ENCODE results near the gene SPIN4. TPM values are rescaled to one million over a fixed set of nuclear protein-coding genes. Genes with fewer than 3 reads are reported as not detected.
A peak's percentile ranks its signal among the peaks of the same experiment; 100 is the strongest.

The SPIN4 gene
- polyA plus RNA-seq, 3 donors, result 0.93 to 2.1 (median 1.5) TPM

GRCh38 chrX:63354484-63354883, 3.4 kb upstream of the SPIN4 start:
- Mint-ChIP-seq H3K4me1 (peaks cover 10% of the 10 kb centered on the region), H3K27ac (no peak overlapping the region), H3K36me3 (no peaks in the 10 kb centered on the region), H3K27me3 (ENCODE audit: low read depth in 3 of 3) (peaks cover 0 to 4% (median 0%) of the 10 kb centered on the region in 3 donors), H3K4me3 (no peak overlapping the region), H3K9me3 (peaks cover 0 to 12% (median 6%) of the 10 kb centered on the region in 7 donors)
- peaks cover 6 to 8% of the 10 kb centered on the region in 2 donors for H3K4me1 ChIP-seq (ENCODE audit: control insufficient read depth in 1 of 2, insufficient read depth in 2 of 2, low read length in 2 of 2)
- DNase-seq, result no peak
- no peaks in the 10 kb centered on the region for H4K20me1 ChIP-seq (ENCODE audit: insufficient read depth, low read length)
- H3K27ac ChIP-seq (ENCODE audit: low read depth in 1 of 2, low read length in 2 of 2), result no peak overlapping the region
- H3K27me3 ChIP-seq (ENCODE audit: control insufficient read depth in 2 of 2, insufficient read depth in 2 of 2, low read length in 2 of 2), result no peaks in the 10 kb centered on the region
- no peaks in the 10 kb centered on the region for H3K9me3 ChIP-seq (replicated peaks in 1 of 2; ENCODE audit: control insufficient read depth in 1 of 2, insufficient read depth in 1 of 2, low read length in 2 of 2)
- H2AFZ ChIP-seq (ENCODE audit: insufficient read depth, low read depth, low read length, poor library complexity, severe bottlenecking), result no peak overlapping the region
- no peak overlapping the region for H3K4me2 ChIP-seq (replicated peaks; ENCODE audit: extremely low read depth, low read length, poor library complexity, severe bottlenecking)
- no peak for TF ChIP-seq CTCF (IDR thresholded peaks at IDR 0.05)
- H3K36me3 ChIP-seq (replicated peaks in 1 of 2; ENCODE audit: control insufficient read depth in 1 of 2, insufficient read depth in 2 of 2, low read length in 2 of 2), result no peaks in the 10 kb centered on the region
- no peak overlapping the region for H3K4me3 ChIP-seq (replicated peaks in 1 of 3; ENCODE audit: low read depth in 2 of 3, low read length in 3 of 3)
- peaks cover 12% of the 10 kb centered on the region for H3K79me2 ChIP-seq (ENCODE audit: insufficient read depth, low read length)
- intact Hi-C loops (cut with micrococcal nuclease), result no loop called here
- H3K9ac ChIP-seq (ENCODE audit: insufficient read depth, low read length, poor library complexity, severe bottlenecking), result no peak overlapping the region

GRCh38 chrX:63350465-63350877, 661 bp downstream of the SPIN4 start:
- Histone ChIP-seq H3K9ac (ENCODE audit: insufficient read depth, low read length, poor library complexity, severe bottlenecking) (peak overlapping the region; percentile 63), H3K79me2 (ENCODE audit: insufficient read depth, low read length) (peaks cover 28% of the 10 kb centered on the region), H3K4me2 (replicated peaks; ENCODE audit: extremely low read depth, low read length, poor library complexity, severe bottlenecking) (peak overlapping the region; percentile 81), H3K27ac (ENCODE audit: low read depth in 1 of 2, low read length in 2 of 2) (peak overlapping the region; percentile 59 to 72), H3K4me1 (ENCODE audit: control insufficient read depth in 1 of 2, insufficient read depth in 2 of 2, low read length in 2 of 2) (peaks cover 11 to 16% of the 10 kb centered on the region in 2 donors), H3K27me3 (ENCODE audit: control insufficient read depth in 2 of 2, insufficient read depth in 2 of 2, low read length in 2 of 2) (no peaks in the 10 kb centered on the region), H3K9me3 (replicated peaks in 1 of 2; ENCODE audit: control insufficient read depth in 1 of 2, insufficient read depth in 1 of 2, low read length in 2 of 2) (no peaks in the 10 kb centered on the region), H4K20me1 (ENCODE audit: insufficient read depth, low read length) (no peaks in the 10 kb centered on the region), H3K4me3 (replicated peaks in 1 of 3; ENCODE audit: low read depth in 2 of 3, low read length in 3 of 3) (peak overlapping the region; percentile 70 to 78 (median 70)), H2AFZ (ENCODE audit: insufficient read depth, low read depth, low read length, poor library complexity, severe bottlenecking) (peak overlapping the region; percentile 78), H3K36me3 (replicated peaks in 1 of 2; ENCODE audit: control insufficient read depth in 1 of 2, insufficient read depth in 2 of 2, low read length in 2 of 2) (no peaks in the 10 kb centered on the region)
- no peak for DNase-seq
- no CpG with 5 or more reads among the region's 20 CpGs for WGBS (ENCODE audit: insufficient coverage)
- intact Hi-C loops (cut with micrococcal nuclease), result no loop called here
- H3K4me3 Mint-ChIP-seq, result peak overlapping the region; percentile 91 to 95
- no peak for TF ChIP-seq CTCF (IDR thresholded peaks at IDR 0.05)
- no peaks in the 10 kb centered on the region for H3K36me3 Mint-ChIP-seq
- H3K4me1 Mint-ChIP-seq, result peaks cover 16% of the 10 kb centered on the region
- peak overlapping the region in 6 of 7 donors; percentile 16 to 92 (median 86) for H3K27ac Mint-ChIP-seq
- H3K27me3 Mint-ChIP-seq (ENCODE audit: low read depth in 3 of 3), result peaks cover 0 to 2% (median 0%) of the 10 kb centered on the region in 3 donors
- H3K9me3 Mint-ChIP-seq, result peaks cover 0 to 12% (median 3%) of the 10 kb centered on the region in 7 donors
